ENCODE measurements around the gene SLC16A12. TPM values are rescaled to one million over a fixed set of nuclear protein-coding genes. Genes with fewer than 3 reads are reported as not detected.

The SLC16A12 gene
- total and polyA plus RNA-seq, 2 of the 8 experiments (the other 6 are each of a cell fraction or from before 2014, with no cell fraction given): 1.6 to 1.9 TPM

DNA sequence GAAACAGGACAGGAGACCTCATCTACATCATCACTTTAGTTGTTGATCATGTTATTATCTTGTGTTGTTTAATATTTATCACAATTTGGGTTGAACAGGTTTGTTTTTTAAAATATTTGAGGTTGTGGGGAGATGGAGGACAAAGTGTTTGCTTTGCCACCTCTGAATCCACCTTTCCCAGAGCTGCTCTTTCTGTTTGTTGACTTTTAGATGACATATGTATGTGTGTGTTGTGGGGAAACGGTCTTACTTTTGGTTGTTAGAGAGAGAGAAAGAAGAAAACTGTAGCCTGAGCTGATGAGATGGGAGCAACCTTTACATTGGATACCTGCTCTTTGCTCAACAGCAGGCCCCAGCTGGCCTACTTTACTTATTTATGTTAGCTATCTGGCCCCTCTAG lies 19.0 kb upstream of the SLC16A12 start:
- no peak overlapping the region for H4K5ac ChIP-seq (ENCODE audit: insufficient read length, low read depth, low read length)
- no peaks in the 10 kb centered on the region for H4K20me1 ChIP-seq (replicated peaks in 1 of 2; ENCODE audit: control insufficient read depth in 1 of 2, insufficient read depth in 2 of 2, low read length in 2 of 2)
- H3K23ac ChIP-seq (ENCODE audit: insufficient read length): no peak overlapping the region
- no peaks in the 10 kb centered on the region for H3K23me2 ChIP-seq (ENCODE audit: low read depth, low read length)
- H2BK15ac ChIP-seq (ENCODE audit: low read length): no peak overlapping the region
- H3K36me3 ChIP-seq (ENCODE audit: control insufficient read depth in 2 of 4, insufficient read depth in 4 of 4, low read length in 3 of 4): no peaks in the 10 kb centered on the region
- no peak overlapping the region for H3K4me3 ChIP-seq (ENCODE audit: extremely low read depth in 1 of 4, insufficient read depth in 2 of 4, low read depth in 3 of 4, low read length in 4 of 4)
- no peak overlapping the region for H2BK5ac ChIP-seq (ENCODE audit: low read depth, low read length)
- H3K79me2 ChIP-seq (ENCODE audit: control insufficient read depth in 1 of 2, insufficient read depth in 2 of 2, low read length in 2 of 2): no peaks in the 10 kb centered on the region
- H3K9ac ChIP-seq (replicated peaks in 1 of 4; ENCODE audit: extremely low read depth in 1 of 4, low read depth in 3 of 4, low read length in 3 of 4): no peak overlapping the region
- H2AFZ ChIP-seq (ENCODE audit: low read length): no peak overlapping the region
- no peak overlapping the region for H2BK20ac ChIP-seq (ENCODE audit: low read length)
- H3K27me3 ChIP-seq (replicated peaks in 1 of 4; ENCODE audit: control insufficient read depth in 3 of 4, extremely low read depth in 1 of 4, insufficient read depth in 3 of 4, low read length in 3 of 4): no peaks in the 10 kb centered on the region; a peak in 1 of 7 replicates
- FAIRE-seq (no peak), DNase-seq (ENCODE audit: low read depth in 1 of 2, low spot score in 2 of 2) (no peak)
- H3K18ac ChIP-seq (ENCODE audit: extremely low read depth, low read length): no peak overlapping the region
- no peak overlapping the region for H3K4ac ChIP-seq (replicated peaks; ENCODE audit: insufficient read length, low read depth, low read length)
- H3K27ac ChIP-seq (ENCODE audit: low read depth, low read length): no peak overlapping the region
- H3K4me1 ChIP-seq (replicated peaks in 1 of 4; ENCODE audit: control insufficient read depth in 3 of 4, insufficient read depth in 4 of 4, low read length in 3 of 4): peaks cover 0 to 4% (median 0%) of the 10 kb centered on the region in 4 experiments; a peak in 1 of 7 replicates
- no peak overlapping the region for H4K8ac ChIP-seq (ENCODE audit: extremely low read depth, insufficient read depth, low read length)
- 77% methylated on average over 1 of the region's 1 CpG; no CpG with 5 or more reads in 1 of the 2 experiments for WGBS, 2 experiments (ENCODE audit: extremely low coverage in 1 of 2, insufficient coverage in 1 of 2, insufficient read length in 1 of 2, insufficient replicate concordance in 2 of 2, low coverage in 1 of 2, low lambda C conversion rate in 2 of 2, missing lambda C conversion rate in 1 of 2)
- H3K9me3 ChIP-seq (ENCODE audit: insufficient read depth in 2 of 2, low read depth in 1 of 2, low read length in 1 of 2): no peaks in the 10 kb centered on the region; a peak in 1 of 4 replicates
- no peak overlapping the region for H2BK12ac ChIP-seq (ENCODE audit: low read depth, low read length)
- no peak overlapping the region for H2AK5ac ChIP-seq (ENCODE audit: low read depth, low read length)
- TF ChIP-seq BCL11A (IDR thresholded peaks at IDR 0.05; ENCODE audit: low read depth in 2 of 2, low read length in 2 of 2): no peak
- TF ChIP-seq, protein P1, sequence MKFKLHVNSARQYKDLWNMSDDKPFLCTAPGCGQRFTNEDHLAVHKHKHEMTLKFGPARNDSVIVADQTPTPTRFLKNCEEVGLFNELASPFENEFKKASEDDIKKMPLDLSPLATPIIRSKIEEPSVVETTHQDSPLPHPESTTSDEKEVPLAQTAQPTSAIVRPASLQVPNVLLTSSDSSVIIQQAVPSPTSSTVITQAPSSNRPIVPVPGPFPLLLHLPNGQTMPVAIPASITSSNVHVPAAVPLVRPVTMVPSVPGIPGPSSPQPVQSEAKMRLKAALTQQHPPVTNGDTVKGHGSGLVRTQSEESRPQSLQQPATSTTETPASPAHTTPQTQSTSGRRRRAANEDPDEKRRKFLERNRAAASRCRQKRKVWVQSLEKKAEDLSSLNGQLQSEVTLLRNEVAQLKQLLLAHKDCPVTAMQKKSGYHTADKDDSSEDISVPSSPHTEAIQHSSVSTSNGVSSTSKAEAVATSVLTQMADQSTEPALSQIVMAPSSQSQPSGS (IDR thresholded peaks at IDR 0.05; ENCODE audit: low read length): no peak
- no peak for TF ChIP-seq TAF1 (IDR thresholded peaks at IDR 0.05; ENCODE audit: low read depth, low read length)
- no peak for TF ChIP-seq SRF (IDR thresholded peaks at IDR 0.05; ENCODE audit: low read depth, low read length)
- no peak for TF ChIP-seq GTF2F1 (IDR thresholded peaks at IDR 0.05; ENCODE audit: borderline replicate concordance, low read depth, low read length)
- no peak for TF ChIP-seq SIN3A (conservative IDR thresholded peaks at IDR 0.05 in 1 of 2, IDR thresholded peaks at IDR 0.05 in 1 of 2; ENCODE audit: low read depth in 1 of 2, low read length in 2 of 2)
- TF ChIP-seq, protein P2, sequence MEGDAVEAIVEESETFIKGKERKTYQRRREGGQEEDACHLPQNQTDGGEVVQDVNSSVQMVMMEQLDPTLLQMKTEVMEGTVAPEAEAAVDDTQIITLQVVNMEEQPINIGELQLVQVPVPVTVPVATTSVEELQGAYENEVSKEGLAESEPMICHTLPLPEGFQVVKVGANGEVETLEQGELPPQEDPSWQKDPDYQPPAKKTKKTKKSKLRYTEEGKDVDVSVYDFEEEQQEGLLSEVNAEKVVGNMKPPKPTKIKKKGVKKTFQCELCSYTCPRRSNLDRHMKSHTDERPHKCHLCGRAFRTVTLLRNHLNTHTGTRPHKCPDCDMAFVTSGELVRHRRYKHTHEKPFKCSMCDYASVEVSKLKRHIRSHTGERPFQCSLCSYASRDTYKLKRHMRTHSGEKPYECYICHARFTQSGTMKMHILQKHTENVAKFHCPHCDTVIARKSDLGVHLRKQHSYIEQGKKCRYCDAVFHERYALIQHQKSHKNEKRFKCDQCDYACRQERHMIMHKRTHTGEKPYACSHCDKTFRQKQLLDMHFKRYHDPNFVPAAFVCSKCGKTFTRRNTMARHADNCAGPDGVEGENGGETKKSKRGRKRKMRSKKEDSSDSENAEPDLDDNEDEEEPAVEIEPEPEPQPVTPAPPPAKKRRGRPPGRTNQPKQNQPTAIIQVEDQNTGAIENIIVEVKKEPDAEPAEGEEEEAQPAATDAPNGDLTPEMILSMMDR (IDR thresholded peaks at IDR 0.05; ENCODE audit: control extremely low read depth in 1 of 3, insufficient read depth in 1 of 3, low read depth in 1 of 3, low read length in 3 of 3): no peak
- ChIA-PET CTCF (ENCODE audit: partially characterized antibody) (interaction anchor here (0.6 to 2.0 kb wide), 9 partner anchors 10 to 159 kb away, joined by 3 to 16 read pairs (median 4); no protein-coding TSS in a partner anchor), POLR2A (ENCODE audit: partially characterized antibody) (interaction anchor here (0.8 kb wide), 1 partner anchor 10 kb away, joined by 3 read pairs; no protein-coding TSS in a partner anchor)
- no peaks in the 10 kb centered on the region for H3K79me1 ChIP-seq (ENCODE audit: low read depth, low read length)
- no peak overlapping the region for H4K91ac ChIP-seq (replicated peaks; ENCODE audit: insufficient read length, low read length)
- H2BK120ac ChIP-seq (replicated peaks; ENCODE audit: low read depth, low read length): no peak overlapping the region
- H3K56ac ChIP-seq (replicated peaks; ENCODE audit: insufficient read length, low read depth, low read length): no peak overlapping the region
- no peak overlapping the region for H3K14ac ChIP-seq (ENCODE audit: insufficient read length)
- H3K4me2 ChIP-seq (ENCODE audit: insufficient read depth in 1 of 2, low read depth in 2 of 2, low read length in 2 of 2): no peak overlapping the region

All from H1 (cell line).